ENCODE measurements around the gene RITA1. TPM values are rescaled to one million over a fixed set of nuclear protein-coding genes. Genes with fewer than 3 reads are reported as not detected.

RITA1 gene
- total RNA-seq, 3 donors from 2014 or later: 13.0 to 17.0 (median 14.9) TPM

GRCh38 chr12:113228394-113229028 is 43.0 kb downstream of the RITA1 start:
- peak; percentile 8 for ATAC-seq
- intact Hi-C loops (cut with DNase I, micrococcal nuclease): no loop called here
- Histone ChIP-seq H3K36me3 (ENCODE audit: low read depth) (no peaks in the 10 kb centered on the region), H3K9me3 (no peaks in the 10 kb centered on the region), H3K4me1 (ENCODE audit: low read depth) (peaks cover 29% of the 10 kb centered on the region), H3K4me3 (no peak overlapping the region)
- TF ChIP-seq CTCF (IDR thresholded peaks at IDR 0.05): no peak
- DNase-seq: peak in 1 of 3 donors; percentile 18

- peak in 1 of 3 donors; percentile 17 for DNase-seq
- no peaks in the 10 kb centered on the region for H3K9me3 ChIP-seq
- ATAC-seq: no peak
- TF ChIP-seq CTCF (IDR thresholded peaks at IDR 0.05): no peak
- no peak overlapping the region for H3K4me3 ChIP-seq
- H3K36me3 ChIP-seq (ENCODE audit: low read depth): no peaks in the 10 kb centered on the region
- peaks cover 18% of the 10 kb centered on the region for H3K4me1 ChIP-seq (ENCODE audit: low read depth)
- intact Hi-C loops (cut with DNase I, micrococcal nuclease): no loop called here
Measured at GRCh38 chr12:113230315-113231234, 45.1 kb downstream of the RITA1 start.

GRCh38 chr12:113231235-113232088 is 45.9 kb downstream of the RITA1 start:
- Histone ChIP-seq H3K4me1 (ENCODE audit: low read depth) (peaks cover 27% of the 10 kb centered on the region), H3K9me3 (no peaks in the 10 kb centered on the region), H3K4me3 (no peak overlapping the region), H3K36me3 (ENCODE audit: low read depth) (no peaks in the 10 kb centered on the region)
- intact Hi-C loops (cut with DNase I, micrococcal nuclease): no loop called here
- ATAC-seq (no peak), DNase-seq (peak in 1 of 3 donors; percentile 11)
- TF ChIP-seq CTCF (IDR thresholded peaks at IDR 0.05): no peak

GRCh38 chr12:113232089-113232839 is 46.7 kb downstream of the RITA1 start:
- Histone ChIP-seq H3K4me1 (ENCODE audit: low read depth) (peaks cover 35% of the 10 kb centered on the region), H3K4me3 (no peak overlapping the region)

More at GRCh38 chr12:113232089-113232839, 46.7 kb downstream of the RITA1 start:
- no peak for ATAC-seq
- no peaks in the 10 kb centered on the region for H3K36me3 ChIP-seq (ENCODE audit: low read depth)
- no peak for DNase-seq
- no peaks in the 10 kb centered on the region for H3K9me3 ChIP-seq
- TF ChIP-seq CTCF (IDR thresholded peaks at IDR 0.05): no peak
- intact Hi-C loops (cut with DNase I, micrococcal nuclease): no loop called here
